ENCODE data around the gene SPINT1. TPM values are rescaled to one million over a fixed set of nuclear protein-coding genes. Genes with fewer than 3 reads are reported as not detected.

Gene SPINT1
- total and polyA plus RNA-seq, 2 donors (not counting 1 experiment from before 2014, with no cell fraction given) = 14.4 to 21.3 TPM

DNA sequence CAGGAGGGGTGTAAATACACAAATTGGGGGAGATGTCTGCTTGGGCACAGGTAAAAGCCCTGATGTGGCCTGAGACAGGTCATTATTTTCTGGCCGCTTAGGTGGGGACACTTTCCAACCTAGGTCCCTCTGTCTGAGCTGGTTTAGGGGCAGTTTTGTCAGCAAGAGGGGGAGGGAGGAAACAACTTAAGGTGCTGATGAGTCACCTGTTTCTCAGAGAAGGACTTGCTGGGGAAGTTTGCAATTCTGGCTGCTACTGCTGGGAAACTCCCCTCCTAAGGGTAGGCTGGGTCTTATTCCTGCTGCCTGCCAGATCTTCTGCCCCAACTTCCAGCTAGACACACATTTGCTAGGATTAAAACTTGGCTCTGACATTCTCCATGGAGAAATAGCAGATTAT is 34.9 kb downstream of the SPINT1 start:
- Histone ChIP-seq H3K9ac (ENCODE audit: low read length) (no peak overlapping the region), H3K36me3 (replicated peaks in 1 of 2; ENCODE audit: control extremely low read depth in 1 of 2, control insufficient read depth in 1 of 2, extremely low read depth in 1 of 2, insufficient read depth in 2 of 2, low read length in 1 of 2) (no peaks in the 10 kb centered on the region), H3K79me2 (ENCODE audit: control insufficient read depth, insufficient read depth, low read length) (no peaks in the 10 kb centered on the region), H2AFZ (ENCODE audit: insufficient read depth, low read depth, low read length, poor library complexity, severe bottlenecking) (no peak overlapping the region), H3K27me3 (replicated peaks in 1 of 4; ENCODE audit: control extremely low read depth in 1 of 4, control insufficient read depth in 3 of 4, insufficient read depth in 4 of 4, low read length in 3 of 4) (peaks cover 0 to 12% (median 0%) of the 10 kb centered on the region in 4 experiments), H3K4me3 (ENCODE audit: control extremely low read depth in 1 of 5, extremely low read depth in 1 of 5, insufficient read depth in 1 of 5, low read depth in 2 of 5, low read length in 4 of 5) (no peak overlapping the region), H3K9me3 (ENCODE audit: control extremely low read depth in 1 of 3, control insufficient read depth in 2 of 3, insufficient read depth in 1 of 3, low read length in 2 of 3) (peaks cover 0 to 7% (median 0%) of the 10 kb centered on the region in 3 donors), H4K20me1 (ENCODE audit: control insufficient read depth, insufficient read depth, low read length, poor library complexity, severe bottlenecking) (no peaks in the 10 kb centered on the region), H3K4me1 (ENCODE audit: control insufficient read depth in 2 of 2, insufficient read depth in 2 of 2, low read length in 2 of 2) (peaks cover 6 to 7% of the 10 kb centered on the region in 2 donors), H3K27ac (ENCODE audit: low read length in 2 of 2) (no peak overlapping the region), H3K4me2 (replicated peaks; ENCODE audit: low read depth, low read length, poor library complexity, severe bottlenecking) (no peak overlapping the region)
- Mint-ChIP-seq H3K4me1 (peaks cover 10% of the 10 kb centered on the region), H3K27me3 (peaks cover 6% of the 10 kb centered on the region), H3K27ac (no peak overlapping the region), H3K4me3 (no peak overlapping the region), H3K9me3 (ENCODE audit: insufficient read depth) (no peaks in the 10 kb centered on the region)
- WGBS (ENCODE audit: insufficient coverage) = no CpG with 5 or more reads among the region's 1 CpG
- ChIA-PET CTCF (interaction anchor here (0.6 to 2.8 kb wide), 4 partner anchors 10 to 220 kb away, joined by 3 to 9 read pairs (median 6); no protein-coding TSS in a partner anchor), POLR2A (interaction anchor here (0.6 kb wide), 1 partner anchor 243 kb away, joined by 3 read pairs; no protein-coding TSS in a partner anchor)
- peak; percentile 49 for ATAC-seq (ENCODE audit: low read depth)
- intact Hi-C loops (cut with micrococcal nuclease) = no loop called here
- TF ChIP-seq EZH2 (IDR thresholded peaks at IDR 0.05; ENCODE audit: borderline replicate concordance, insufficient read depth, low read depth, low read length, poor library complexity, severe bottlenecking) = no peak
- TF ChIP-seq, protein P1, sequence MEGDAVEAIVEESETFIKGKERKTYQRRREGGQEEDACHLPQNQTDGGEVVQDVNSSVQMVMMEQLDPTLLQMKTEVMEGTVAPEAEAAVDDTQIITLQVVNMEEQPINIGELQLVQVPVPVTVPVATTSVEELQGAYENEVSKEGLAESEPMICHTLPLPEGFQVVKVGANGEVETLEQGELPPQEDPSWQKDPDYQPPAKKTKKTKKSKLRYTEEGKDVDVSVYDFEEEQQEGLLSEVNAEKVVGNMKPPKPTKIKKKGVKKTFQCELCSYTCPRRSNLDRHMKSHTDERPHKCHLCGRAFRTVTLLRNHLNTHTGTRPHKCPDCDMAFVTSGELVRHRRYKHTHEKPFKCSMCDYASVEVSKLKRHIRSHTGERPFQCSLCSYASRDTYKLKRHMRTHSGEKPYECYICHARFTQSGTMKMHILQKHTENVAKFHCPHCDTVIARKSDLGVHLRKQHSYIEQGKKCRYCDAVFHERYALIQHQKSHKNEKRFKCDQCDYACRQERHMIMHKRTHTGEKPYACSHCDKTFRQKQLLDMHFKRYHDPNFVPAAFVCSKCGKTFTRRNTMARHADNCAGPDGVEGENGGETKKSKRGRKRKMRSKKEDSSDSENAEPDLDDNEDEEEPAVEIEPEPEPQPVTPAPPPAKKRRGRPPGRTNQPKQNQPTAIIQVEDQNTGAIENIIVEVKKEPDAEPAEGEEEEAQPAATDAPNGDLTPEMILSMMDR (IDR thresholded peaks at IDR 0.05) = no peak
- DNase-seq = no peak

DNA sequence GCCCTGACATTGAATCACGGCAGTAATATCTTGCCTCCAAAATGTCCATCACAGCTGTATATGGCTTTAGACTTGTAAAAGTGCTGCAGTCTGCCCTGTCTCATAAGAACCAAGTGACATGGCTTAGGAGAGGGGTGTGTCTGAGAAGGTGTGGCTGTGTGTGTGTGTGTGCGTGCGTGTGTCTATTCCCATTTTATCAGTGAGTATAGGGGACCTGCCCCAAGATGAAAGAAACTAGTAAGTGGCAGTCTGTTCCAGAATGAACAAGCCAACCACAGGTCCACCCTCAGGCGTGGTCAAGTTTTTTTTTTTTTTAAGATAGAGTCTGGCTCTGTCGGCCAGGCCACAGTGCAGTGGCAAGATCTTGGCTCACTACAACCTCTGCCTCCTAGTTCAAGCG is 35.8 kb downstream of the SPINT1 start:
- H2AFZ ChIP-seq (ENCODE audit: insufficient read depth, low read depth, low read length, poor library complexity, severe bottlenecking) = no peak overlapping the region
- H4K20me1 ChIP-seq (ENCODE audit: control insufficient read depth, insufficient read depth, low read length, poor library complexity, severe bottlenecking) = no peaks in the 10 kb centered on the region
- H3K79me2 ChIP-seq (ENCODE audit: control insufficient read depth, insufficient read depth, low read length) = no peaks in the 10 kb centered on the region
- no peak overlapping the region for H3K4me2 ChIP-seq (replicated peaks; ENCODE audit: low read depth, low read length, poor library complexity, severe bottlenecking)
- H3K9me3 ChIP-seq (ENCODE audit: control extremely low read depth in 1 of 3, control insufficient read depth in 2 of 3, insufficient read depth in 1 of 3, low read length in 2 of 3) = peaks cover 0 to 7% (median 0%) of the 10 kb centered on the region in 3 donors
- ChIA-PET CTCF (interaction anchor here (0.6 to 2.8 kb wide), 2 partner anchors 12 to 25 kb away, joined by 3 to 9 read pairs; no protein-coding TSS in a partner anchor), POLR2A (no interaction called here)
- no peaks in the 10 kb centered on the region for H3K36me3 ChIP-seq (replicated peaks in 1 of 2; ENCODE audit: control extremely low read depth in 1 of 2, control insufficient read depth in 1 of 2, extremely low read depth in 1 of 2, insufficient read depth in 2 of 2, low read length in 1 of 2)
- intact Hi-C loops (cut with micrococcal nuclease) = no loop called here
- no peak for ATAC-seq (ENCODE audit: low read depth)
- peaks cover 2% of the 10 kb centered on the region in 2 donors for H3K4me1 ChIP-seq (ENCODE audit: control insufficient read depth in 2 of 2, insufficient read depth in 2 of 2, low read length in 2 of 2)
- H3K9me3 Mint-ChIP-seq (ENCODE audit: insufficient read depth) = no peaks in the 10 kb centered on the region
- no peak overlapping the region for H3K4me3 Mint-ChIP-seq
- TF ChIP-seq EZH2 (IDR thresholded peaks at IDR 0.05; ENCODE audit: borderline replicate concordance, insufficient read depth, low read depth, low read length, poor library complexity, severe bottlenecking) = no peak
- TF ChIP-seq, protein P1 (IDR thresholded peaks at IDR 0.05) = no peak
- H3K4me3 ChIP-seq (ENCODE audit: control extremely low read depth in 1 of 5, extremely low read depth in 1 of 5, insufficient read depth in 1 of 5, low read depth in 2 of 5, low read length in 4 of 5) = no peak overlapping the region
- H3K27ac ChIP-seq (ENCODE audit: low read length in 2 of 2) = no peak overlapping the region
- no peak overlapping the region for H3K9ac ChIP-seq (ENCODE audit: low read length)
- peaks cover 3% of the 10 kb centered on the region for H3K27me3 Mint-ChIP-seq
- H3K4me1 Mint-ChIP-seq = peaks cover 5% of the 10 kb centered on the region
- no peak for DNase-seq
- WGBS (ENCODE audit: insufficient coverage) = 93% methylated on average over 4 of the region's 6 CpGs
- no peak overlapping the region for H3K27ac Mint-ChIP-seq
- H3K27me3 ChIP-seq (replicated peaks in 1 of 4; ENCODE audit: control extremely low read depth in 1 of 4, control insufficient read depth in 3 of 4, insufficient read depth in 4 of 4, low read length in 3 of 4) = peaks cover 0 to 6% (median 0%) of the 10 kb centered on the region in 4 experiments
